SK-N-MC (cell line): ENCODE data around the gene MYOF.

Experiments used
- DNase-seq: peaks from one replicate; pipeline ENCODE4 v3.0.0-alpha.2; 2011; ENCODE audit warnings: low read depth, low spot score
- H3K27ac ChIP-seq: fragments of 200-600 bp; sonication (generic); 2 replicates; pipeline ENCODE4 v1.5.1; 2016; ENCODE audit warnings: mixed run types
- H3K36me3 ChIP-seq: fragments of 200-600 bp; sonication (generic); 2 replicates; pipeline ENCODE4 v1.6.1; 2017; ENCODE audit warnings: antibody characterized with exemption, low read length, mixed read lengths; ENCODE audit not compliant: insufficient read depth
- H3K4me3 ChIP-seq: fragments of 200-600 bp; sonication (generic); 2 replicates; pipeline ENCODE4 v1.5.1; 2016
- H3K9ac ChIP-seq: fragments of 200-600 bp; sonication (generic); 2 replicates; pipeline ENCODE4 v1.8.0; 2017; ENCODE audit warnings: mixed run types, mixed read lengths; ENCODE audit not compliant: insufficient read length
- H3K9me3 ChIP-seq: fragments of 200-600 bp; sonication (generic); 2 replicates; pipeline ENCODE4 v1.6.1; 2017; ENCODE audit warnings: low read depth, mild to moderate bottlenecking, antibody characterized with exemption, low read length, moderate library complexity, mixed read lengths
- EZH2 ChIP-seq: fragments of 200-600 bp; sonication (generic); IDR thresholded peaks from one replicate; pipeline ENCODE4 v1.6.1; 2017; ENCODE audit warnings: antibody characterized with exemption
- FOXP2 ChIP-seq: optimal IDR thresholded peaks from 2 replicates; pipeline ENCODE3; 2011; ENCODE audit warnings: mild to moderate bottlenecking, moderate library complexity; ENCODE audit not compliant: insufficient read depth; ENCODE audit errors: extremely low read length, control extremely low read depth
- POLR2AphosphoS5 ChIP-seq: IDR thresholded peaks from 2 replicates; pipeline ENCODE4 v1.6.1; 2012; ENCODE audit warnings: mild to moderate bottlenecking, low read depth, low read length, borderline replicate concordance

MYOF gene

GRCh38 chr10:93261089-93261488 lies 221.0 kb downstream of the MYOF start:
- TF ChIP-seq POLR2AphosphoS5 (no peak), FOXP2 (no peak), EZH2 (no peak)
- DNase-seq: no peak
- H3K36me3 ChIP-seq: no peaks in the 10 kb centered on the region
- no peak overlapping the region for H3K9ac ChIP-seq
- H3K4me3 ChIP-seq: no peak overlapping the region
- no peaks in the 10 kb centered on the region for H3K9me3 ChIP-seq
- no peak overlapping the region for H3K27ac ChIP-seq

- TF ChIP-seq FOXP2 (no peak), POLR2AphosphoS5 (no peak), EZH2 (no peak)
- no peaks in the 10 kb centered on the region for H3K36me3 ChIP-seq
- no peaks in the 10 kb centered on the region for H3K9me3 ChIP-seq
- no peak for DNase-seq
- no peak overlapping the region for H3K4me3 ChIP-seq
- H3K9ac ChIP-seq: no peak overlapping the region
- no peak overlapping the region for H3K27ac ChIP-seq
Measured at GRCh38 chr10:93259126-93259525, 223.0 kb downstream of the MYOF start.
